ENCODE data around the gene CDYL.

CDYL gene

GRCh38 chr6:4883298-4883697 is 107.1 kb downstream of the CDYL start:
- H3K4me2 ChIP-seq (ENCODE audit: low read length) = no peak overlapping the region
- no peaks in the 10 kb centered on the region for H3K27me3 ChIP-seq (ENCODE audit: insufficient read depth, low read length)
- no peaks in the 10 kb centered on the region for H4K20me1 ChIP-seq (ENCODE audit: insufficient read depth, low read length)
- TF ChIP-seq EZH2 (IDR thresholded peaks at IDR 0.05; ENCODE audit: borderline replicate concordance, low read length) (no peak), CTCF (IDR thresholded peaks at IDR 0.05; ENCODE audit: low read length) (no peak)
- H3K4me1 ChIP-seq (ENCODE audit: insufficient read depth, low read length, severe bottlenecking) = peaks cover 17% of the 10 kb centered on the region
- no peak overlapping the region for H3K9ac ChIP-seq (ENCODE audit: low read length)
- H3K4me3 ChIP-seq (ENCODE audit: low read depth, low read length, poor library complexity, severe bottlenecking) = no peak overlapping the region
- H3K36me3 ChIP-seq (ENCODE audit: insufficient read depth, low read length) = no peaks in the 10 kb centered on the region
- no peak overlapping the region for H3K27ac ChIP-seq (ENCODE audit: low read depth, low read length, poor library complexity, severe bottlenecking)
- peaks cover 3% of the 10 kb centered on the region; the same call in 1 of the 2 replicates for H3K9me3 ChIP-seq (ENCODE audit: low read length)
- no peak overlapping the region for H2AFZ ChIP-seq (ENCODE audit: low read length)
- H3K9me2 ChIP-seq (ENCODE audit: low read depth, low read length) = no peaks in the 10 kb centered on the region
- no peaks in the 10 kb centered on the region for H3F3A ChIP-seq (ENCODE audit: insufficient read depth, low read length)
- peaks cover 12% of the 10 kb centered on the region; the same call in 1 of the 2 replicates for H3K79me2 ChIP-seq (ENCODE audit: insufficient read depth, low read length)

- Histone ChIP-seq H3K4me2 (ENCODE audit: low read length) (0 out of 2 replicates have a peak overlapping the region, but pooled peaks have one; percentile 11), H3F3A (ENCODE audit: insufficient read depth, low read length) (no peaks in the 10 kb centered on the region), H3K9ac (ENCODE audit: low read length) (no peak overlapping the region), H3K27me3 (ENCODE audit: insufficient read depth, low read length) (no peaks in the 10 kb centered on the region), H3K9me2 (ENCODE audit: low read depth, low read length) (no peaks in the 10 kb centered on the region), H3K36me3 (ENCODE audit: insufficient read depth, low read length) (no peaks in the 10 kb centered on the region), H3K4me1 (ENCODE audit: insufficient read depth, low read length, severe bottlenecking) (peaks cover 17% of the 10 kb centered on the region), H2AFZ (ENCODE audit: low read length) (no peak overlapping the region), H3K9me3 (ENCODE audit: low read length) (peaks cover 3% of the 10 kb centered on the region; the same call in 1 of the 2 replicates), H3K79me2 (ENCODE audit: insufficient read depth, low read length) (peaks cover 14% of the 10 kb centered on the region; the same call in 1 of the 2 replicates), H3K27ac (ENCODE audit: low read depth, low read length, poor library complexity, severe bottlenecking) (peak overlapping the region; percentile 33), H4K20me1 (ENCODE audit: insufficient read depth, low read length) (no peaks in the 10 kb centered on the region), H3K4me3 (ENCODE audit: low read depth, low read length, poor library complexity, severe bottlenecking) (no peak overlapping the region)
- TF ChIP-seq EZH2 (IDR thresholded peaks at IDR 0.05; ENCODE audit: borderline replicate concordance, low read length) = no peak
- no peak for TF ChIP-seq CTCF (IDR thresholded peaks at IDR 0.05; ENCODE audit: low read length)
Measured at GRCh38 chr6:4884646-4885340, 108.6 kb downstream of the CDYL start.

DNA sequence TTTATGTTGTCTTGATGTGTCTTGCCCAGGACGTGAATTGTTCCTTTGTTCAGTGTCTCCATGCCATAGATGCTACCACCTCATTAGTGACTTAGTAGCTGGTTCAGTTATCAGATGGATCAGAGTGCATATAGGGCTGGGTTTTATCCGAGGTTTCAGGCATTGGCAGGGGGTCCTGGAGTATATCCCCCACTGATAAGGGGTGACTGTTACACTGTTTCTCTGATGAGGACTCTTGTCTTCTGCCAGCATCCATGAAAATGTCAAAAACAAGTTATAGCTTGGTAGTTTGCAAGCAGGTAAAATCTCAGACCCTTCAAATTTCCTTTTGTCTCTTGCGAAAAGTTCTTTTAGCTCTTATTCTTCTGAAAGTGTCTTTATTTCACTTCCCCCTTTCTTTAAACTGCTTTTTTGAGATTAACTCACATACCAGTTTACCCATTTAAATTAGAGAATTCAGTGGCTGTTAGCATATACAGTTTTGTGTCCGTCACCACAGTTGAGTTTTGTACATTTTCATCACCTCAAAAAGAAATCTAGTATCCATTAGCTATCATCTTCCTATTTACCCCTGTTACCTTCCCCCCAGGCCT is 109.2 kb downstream of the CDYL start:
- Histone ChIP-seq H3K4me1 (ENCODE audit: insufficient read depth, low read length, severe bottlenecking) (peaks cover 17% of the 10 kb centered on the region), H3K4me2 (ENCODE audit: low read length) (0 out of 2 replicates have a peak overlapping the region, but pooled peaks have one; percentile 11), H3K9me2 (ENCODE audit: low read depth, low read length) (no peaks in the 10 kb centered on the region), H2AFZ (ENCODE audit: low read length) (no peak overlapping the region), H3K9ac (ENCODE audit: low read length) (no peak overlapping the region), H3K27ac (ENCODE audit: low read depth, low read length, poor library complexity, severe bottlenecking) (peak overlapping the region; percentile 33), H4K20me1 (ENCODE audit: insufficient read depth, low read length) (no peaks in the 10 kb centered on the region), H3K36me3 (ENCODE audit: insufficient read depth, low read length) (no peaks in the 10 kb centered on the region), H3K9me3 (ENCODE audit: low read length) (peaks cover 3% of the 10 kb centered on the region; the same call in 1 of the 2 replicates), H3K4me3 (ENCODE audit: low read depth, low read length, poor library complexity, severe bottlenecking) (no peak overlapping the region), H3K27me3 (ENCODE audit: insufficient read depth, low read length) (no peaks in the 10 kb centered on the region), H3K79me2 (ENCODE audit: insufficient read depth, low read length) (peaks cover 14% of the 10 kb centered on the region; the same call in 1 of the 2 replicates), H3F3A (ENCODE audit: insufficient read depth, low read length) (no peaks in the 10 kb centered on the region)
- TF ChIP-seq CTCF (IDR thresholded peaks at IDR 0.05; ENCODE audit: low read length) (no peak), EZH2 (IDR thresholded peaks at IDR 0.05; ENCODE audit: borderline replicate concordance, low read length) (no peak)
